HG03442 (cell line): ENCODE results near the gene LRRC3B.

Experiments used
- ATAC-seq: cut with Tn5 transposase; IDR thresholded peaks from one replicate; pipeline ENCODE4 v1.9.1; 2021; ENCODE audit warnings: mild to moderate bottlenecking, moderate library complexity; ENCODE audit not compliant: unreplicated experiment

The LRRC3B gene

GRCh38 chr3:26704736-26705135 is 82.2 kb downstream of the LRRC3B start:
- no peak for ATAC-seq

DNA sequence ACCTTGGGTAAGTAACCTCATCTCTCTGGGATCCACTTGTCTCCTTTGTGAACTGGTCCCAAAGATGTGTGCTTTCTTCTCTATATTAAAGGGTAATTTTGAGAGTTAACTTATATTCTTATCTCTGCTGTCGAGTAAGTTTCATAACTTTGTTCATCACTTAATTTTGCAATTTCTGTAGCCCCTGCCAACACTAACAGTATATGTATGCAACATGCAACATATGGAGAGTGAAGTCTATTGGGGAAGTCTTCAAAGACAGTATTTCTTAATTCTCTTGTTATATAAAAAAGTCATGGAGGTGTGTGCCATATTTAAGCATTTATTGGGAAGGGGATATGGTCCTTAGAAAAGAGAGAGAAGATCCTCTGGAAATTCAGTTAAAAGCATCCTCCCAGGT is 85.9 kb downstream of the LRRC3B start:
- ATAC-seq = no peak

- ATAC-seq = peak; percentile 90
These were observed 89.8 kb downstream of the LRRC3B start for GRCh38 chr3:26712211-26713026.

DNA sequence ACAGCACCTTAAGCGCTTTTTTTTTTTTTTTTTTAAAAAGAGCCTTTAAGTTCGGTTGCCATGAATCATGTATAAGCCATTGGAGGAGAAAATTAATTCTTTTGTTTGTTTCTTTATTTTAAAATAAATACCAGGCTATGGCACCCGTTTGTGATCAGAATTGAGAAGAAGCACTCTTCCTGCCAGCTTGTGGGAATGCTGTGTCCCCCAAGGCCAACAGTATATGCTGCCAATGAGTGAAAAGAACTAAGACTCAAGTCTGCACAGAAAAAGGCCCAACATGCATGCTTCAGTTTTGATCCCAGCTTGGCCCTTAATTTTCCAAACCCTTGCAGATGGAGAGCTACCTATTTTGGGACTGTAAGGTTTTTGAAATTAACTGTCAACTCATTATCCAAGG is 90.5 kb downstream of the LRRC3B start:
- no peak for ATAC-seq

DNA sequence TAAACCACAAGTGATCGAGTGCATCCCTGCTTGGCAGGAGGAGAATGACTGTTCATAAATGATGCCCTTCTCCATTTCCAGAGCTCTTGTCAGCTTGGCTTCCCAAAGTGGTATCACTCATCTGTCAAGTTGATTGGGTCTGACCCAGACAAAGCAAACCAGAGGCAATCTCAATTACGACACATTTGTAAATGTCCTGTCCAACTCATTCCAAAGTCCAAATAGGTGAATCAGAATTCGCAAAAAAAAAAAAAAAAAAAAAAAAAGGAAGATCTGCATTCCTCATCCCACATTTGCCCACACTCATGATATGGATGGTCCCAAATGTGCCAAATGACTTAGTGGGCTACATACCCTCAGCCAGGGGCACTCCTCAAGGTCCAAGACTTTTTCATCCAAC is 91.9 kb downstream of the LRRC3B start:
- no peak for ATAC-seq

DNA sequence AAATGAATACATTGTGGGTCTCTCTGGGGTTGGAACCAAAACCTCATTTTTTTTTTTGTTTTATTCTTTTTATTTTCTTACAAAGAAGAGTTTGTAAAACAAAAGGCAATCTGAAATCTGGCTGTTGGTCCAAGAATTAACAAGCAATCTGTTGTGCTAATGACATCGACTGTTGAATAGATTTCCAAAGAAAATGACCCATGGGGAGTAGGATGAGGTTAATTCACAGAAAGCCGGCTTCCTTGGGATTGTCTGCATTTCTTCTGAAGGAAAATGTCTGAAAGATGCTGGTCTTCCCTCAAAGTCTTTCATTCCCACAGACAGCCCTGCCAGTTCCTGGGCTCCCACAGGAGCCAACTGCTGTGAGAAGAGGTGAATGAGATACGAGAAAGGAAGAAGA is 92.9 kb downstream of the LRRC3B start:
- no peak for ATAC-seq

- ATAC-seq = no peak
These were observed 95.7 kb downstream of the LRRC3B start for GRCh38 chr3:26718315-26718714.

GRCh38 chr3:26719134-26719533 is 96.6 kb downstream of the LRRC3B start:
- ATAC-seq = no peak

DNA sequence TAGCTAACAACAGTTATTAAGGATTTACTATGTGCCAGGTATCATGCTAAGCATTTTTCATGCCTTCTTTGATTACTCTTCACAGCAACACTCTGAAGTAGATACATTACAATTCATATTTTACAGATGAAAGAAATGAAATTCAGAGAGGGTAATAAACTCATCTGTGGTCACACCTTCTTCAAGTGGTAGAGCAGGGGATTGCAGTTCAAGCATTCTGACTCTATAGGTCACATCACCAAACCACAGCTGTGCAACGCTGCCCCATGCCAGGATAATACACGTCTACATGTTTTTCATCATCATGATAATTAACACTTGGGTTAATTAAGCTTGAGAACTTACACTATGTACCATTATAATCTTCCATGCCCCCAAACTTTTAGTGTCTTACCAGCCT is 98.5 kb downstream of the LRRC3B start:
- no peak for ATAC-seq

GRCh38 chr3:26731843-26732242 is 109.3 kb downstream of the LRRC3B start:
- ATAC-seq = no peak

DNA sequence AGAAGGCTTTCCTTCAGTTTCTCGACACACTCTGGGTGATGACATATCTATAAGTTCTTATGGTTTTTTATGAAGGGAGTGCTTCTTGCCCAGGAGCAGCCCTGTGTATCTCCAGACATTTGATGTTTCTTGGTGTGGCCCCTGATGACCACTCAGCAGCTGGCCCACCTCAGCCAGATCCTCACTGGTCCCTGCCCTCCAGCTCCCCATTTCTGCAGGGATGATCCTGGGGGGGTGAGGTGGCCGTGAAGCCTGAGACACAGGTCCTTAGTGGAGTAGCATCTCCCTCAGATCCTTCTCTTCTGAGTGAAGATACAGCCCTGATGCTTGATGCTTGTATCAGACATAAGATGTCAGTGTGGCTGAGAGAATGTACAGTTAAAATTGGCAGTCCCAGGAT is 127.7 kb downstream of the LRRC3B start:
- no peak for ATAC-seq

DNA sequence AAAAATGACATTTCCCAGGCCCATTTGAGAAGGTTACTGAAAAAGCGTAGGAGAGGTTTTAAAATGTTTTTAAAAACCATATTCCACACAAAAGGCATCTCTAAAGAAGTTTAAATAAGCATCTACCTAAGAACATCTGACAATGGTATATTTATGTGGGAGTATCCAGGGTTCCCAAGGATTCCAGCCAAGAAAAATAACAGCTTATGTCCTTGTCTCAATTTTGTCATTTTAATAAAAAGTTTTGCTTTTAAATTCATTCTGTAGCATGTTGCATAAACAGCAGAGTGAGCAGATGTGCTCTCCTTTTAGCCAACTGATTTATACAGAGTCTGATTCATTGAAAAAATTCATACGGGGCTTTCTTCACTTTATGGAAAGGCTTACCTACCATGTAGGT is 129.9 kb downstream of the LRRC3B start:
- no peak for ATAC-seq

GRCh38 chr3:26753095-26753494 is 130.5 kb downstream of the LRRC3B start:
- ATAC-seq = no peak

- ATAC-seq = no peak
These were observed 135.4 kb downstream of the LRRC3B start for GRCh38 chr3:26757978-26758377.
